Smooth muscle cell (in vitro differentiated cells): ENCODE data around the gene STARD5. TPM values are rescaled to one million over a fixed set of nuclear protein-coding genes. Genes with fewer than 3 reads are reported as not detected.

Source experiments
- DNase-seq: peaks from one replicate; lab custom pipeline; 2025; ENCODE audit not compliant: unreplicated experiment; lab: John Stamatoyannopoulos, UW
- H2AFZ ChIP-seq: fragments of 200-600 bp; sonication (generic); 2 replicates; pipeline ENCODE4 v1.6.0; 2016; ENCODE audit warnings: antibody characterized with exemption, low read depth, mild to moderate bottlenecking
- H3F3A ChIP-seq: fragments of 200-600 bp; sonication (generic); 2 replicates; pipeline ENCODE4 v1.6.0; 2017; ENCODE audit warnings: antibody characterized with exemption, low read depth
- H3K27ac ChIP-seq: fragments of 200-600 bp; sonication (generic); 2 replicates; pipeline ENCODE4 v1.5.1; 2016; ENCODE audit warnings: low read depth, mild to moderate bottlenecking
- H3K27me3 ChIP-seq: fragments of 200-600 bp; sonication (generic); 2 replicates; pipeline ENCODE4 v1.6.1; 2016; ENCODE audit warnings: low read depth, mild to moderate bottlenecking
- H3K36me3 ChIP-seq: fragments of 200-600 bp; sonication (generic); 2 replicates; pipeline ENCODE4 v1.5.1; 2016; ENCODE audit warnings: low read depth
- H3K4me1 ChIP-seq: fragments of 200-600 bp; sonication (generic); 2 replicates; pipeline ENCODE4 v1.5.1; 2016; ENCODE audit warnings: low read depth
- H3K4me2 ChIP-seq: fragments of 200-600 bp; sonication (generic); 2 replicates; pipeline ENCODE4 v1.6.0; 2016; ENCODE audit warnings: mild to moderate bottlenecking
- H3K4me3 ChIP-seq: fragments of 200-600 bp; sonication (generic); 2 replicates; pipeline ENCODE4 v1.5.1; 2016; ENCODE audit warnings: mild to moderate bottlenecking
- H3K79me2 ChIP-seq: fragments of 200-600 bp; sonication (generic); 2 replicates; pipeline ENCODE4 v1.6.0; 2016; ENCODE audit warnings: low read depth, mild to moderate bottlenecking
- H3K9ac ChIP-seq: fragments of 200-600 bp; sonication (generic); 2 replicates; pipeline ENCODE4 v1.6.0; 2016; ENCODE audit warnings: low read depth
- H3K9me3 ChIP-seq: fragments of 200-600 bp; sonication (generic); replicated peaks from 2 replicates; pipeline ENCODE4 v1.5.1; 2016; ENCODE audit warnings: low read depth
- H4K20me1 ChIP-seq: fragments of 200-600 bp; sonication (generic); 2 replicates; pipeline ENCODE4 v1.6.0; 2016; ENCODE audit warnings: low read depth
- WGBS: methylation state at CpG from one replicate; pipeline ENCODE4 v1.1.7; 2016; ENCODE audit warnings: low lambda C conversion rate; 5-methylcytosine and 5-hydroxymethylcytosine counted together
- polyA plus RNA-seq: library from polyadenylated mRNA; unstranded; fragments of >200 nt; fragmentation: Nextera tagmentation; extraction: Ambion mirVana; gene quantifications from 2 replicates; pipeline ENCODE4 v1.2.1, GENCODE V29; 2016
- total RNA-seq: library from RNA; depleted of rRNA; stranded (reverse); fragments of >200 nt; gene quantifications from 2 replicates; pipeline ENCODE4 v1.2.3, GENCODE V29; 2014
- TF ChIP-seq, protein P1 (sequence below): fragments of 200-600 bp; sonication (generic); IDR thresholded peaks from 2 replicates; pipeline ENCODE4 v1.5.1; 2017; ENCODE audit warnings: borderline replicate concordance, mild to moderate bottlenecking, antibody characterized with exemption; ENCODE audit not compliant: insufficient read depth, poor library complexity, severe bottlenecking

The STARD5 gene
- total and polyA plus RNA-seq, 2 experiments from 2014 or later: 1.6 to 6.2 TPM

DNA sequence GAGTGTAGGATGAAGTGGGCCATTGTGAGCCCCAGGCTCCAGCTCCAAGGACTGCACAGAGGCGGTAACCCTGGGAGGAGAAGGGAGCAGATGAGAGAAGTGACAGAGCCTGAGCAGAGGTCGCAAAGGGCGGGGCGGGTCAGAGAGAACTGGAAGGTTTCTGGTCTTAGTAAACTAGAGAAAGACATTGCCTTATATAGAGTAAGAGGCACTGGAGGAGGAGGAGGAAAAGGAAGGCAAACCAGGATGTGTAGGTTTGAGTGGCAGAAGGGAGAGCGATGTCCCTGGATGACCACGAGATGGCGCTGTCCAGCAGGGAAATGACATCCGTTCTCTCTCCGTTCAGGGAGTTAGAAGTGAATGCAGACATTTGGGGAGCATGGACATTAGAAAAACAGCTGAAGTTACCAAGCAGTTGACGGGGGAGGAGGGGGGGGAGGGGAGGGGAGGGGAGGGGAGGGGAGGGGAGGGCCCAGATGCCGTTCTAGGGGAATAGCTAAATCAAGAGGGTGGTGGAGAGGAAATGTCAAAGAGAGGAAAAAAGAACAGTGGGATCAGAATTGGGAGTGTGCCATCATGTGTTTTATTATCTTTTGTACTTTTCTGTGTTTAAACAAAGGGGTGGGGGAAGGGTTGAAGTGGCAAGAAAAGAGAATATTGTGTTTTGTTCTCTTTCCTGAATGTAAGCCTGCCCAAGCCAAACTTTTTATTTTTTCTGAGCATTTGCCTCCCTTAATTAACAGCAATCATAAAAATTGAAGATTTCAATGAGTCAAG is 48.8 kb downstream of the STARD5 start:
- Histone ChIP-seq H3K4me3 (no peak overlapping the region), H3K4me2 (no peak overlapping the region), H3K9me3 (peaks cover 4% of the 10 kb centered on the region), H3K79me2 (no peaks in the 10 kb centered on the region), H3K27ac (no peak overlapping the region), H3F3A (no peaks in the 10 kb centered on the region), H2AFZ (no peak overlapping the region), H3K27me3 (peaks cover 4% of the 10 kb centered on the region), H3K4me1 (peaks cover 15% of the 10 kb centered on the region), H3K9ac (no peak overlapping the region), H3K36me3 (no peaks in the 10 kb centered on the region), H4K20me1 (no peaks in the 10 kb centered on the region)
- 10% methylated on average over 10 of the region's 11 CpGs for WGBS
- TF ChIP-seq, protein P1, sequence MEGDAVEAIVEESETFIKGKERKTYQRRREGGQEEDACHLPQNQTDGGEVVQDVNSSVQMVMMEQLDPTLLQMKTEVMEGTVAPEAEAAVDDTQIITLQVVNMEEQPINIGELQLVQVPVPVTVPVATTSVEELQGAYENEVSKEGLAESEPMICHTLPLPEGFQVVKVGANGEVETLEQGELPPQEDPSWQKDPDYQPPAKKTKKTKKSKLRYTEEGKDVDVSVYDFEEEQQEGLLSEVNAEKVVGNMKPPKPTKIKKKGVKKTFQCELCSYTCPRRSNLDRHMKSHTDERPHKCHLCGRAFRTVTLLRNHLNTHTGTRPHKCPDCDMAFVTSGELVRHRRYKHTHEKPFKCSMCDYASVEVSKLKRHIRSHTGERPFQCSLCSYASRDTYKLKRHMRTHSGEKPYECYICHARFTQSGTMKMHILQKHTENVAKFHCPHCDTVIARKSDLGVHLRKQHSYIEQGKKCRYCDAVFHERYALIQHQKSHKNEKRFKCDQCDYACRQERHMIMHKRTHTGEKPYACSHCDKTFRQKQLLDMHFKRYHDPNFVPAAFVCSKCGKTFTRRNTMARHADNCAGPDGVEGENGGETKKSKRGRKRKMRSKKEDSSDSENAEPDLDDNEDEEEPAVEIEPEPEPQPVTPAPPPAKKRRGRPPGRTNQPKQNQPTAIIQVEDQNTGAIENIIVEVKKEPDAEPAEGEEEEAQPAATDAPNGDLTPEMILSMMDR: peak; percentile 79
- DNase-seq: peak; percentile 14

DNA sequence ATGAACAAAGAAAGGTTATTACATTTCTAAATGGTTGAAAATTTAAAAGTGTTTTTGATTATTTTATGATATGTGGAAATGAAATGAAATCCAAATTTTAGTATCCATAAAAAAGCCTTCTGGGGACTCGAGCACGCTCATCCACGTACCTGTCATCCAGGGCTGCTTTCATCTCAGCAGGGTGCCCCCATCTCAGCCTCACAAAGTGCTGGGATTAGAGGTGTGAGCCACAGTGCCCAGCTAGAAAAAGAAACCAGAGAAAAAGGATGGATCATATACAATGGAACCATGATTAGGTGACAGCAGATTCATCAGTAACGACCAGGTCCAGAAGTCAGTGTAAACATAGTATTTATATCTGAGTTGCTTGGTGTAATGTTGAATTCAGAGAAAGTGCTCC is 49.7 kb downstream of the STARD5 start:
- TF ChIP-seq, protein P1: no peak
- DNase-seq: no peak
- Histone ChIP-seq H3K36me3 (no peaks in the 10 kb centered on the region), H3F3A (no peaks in the 10 kb centered on the region), H3K9ac (no peak overlapping the region), H4K20me1 (no peaks in the 10 kb centered on the region), H2AFZ (no peak overlapping the region), H3K79me2 (no peaks in the 10 kb centered on the region), H3K4me2 (no peak overlapping the region), H3K9me3 (peaks cover 4% of the 10 kb centered on the region), H3K27ac (no peak overlapping the region), H3K4me3 (no peak overlapping the region), H3K27me3 (no peaks in the 10 kb centered on the region), H3K4me1 (peaks cover 16% of the 10 kb centered on the region)
- 90% methylated on average over 4 of the region's 4 CpGs for WGBS

DNA sequence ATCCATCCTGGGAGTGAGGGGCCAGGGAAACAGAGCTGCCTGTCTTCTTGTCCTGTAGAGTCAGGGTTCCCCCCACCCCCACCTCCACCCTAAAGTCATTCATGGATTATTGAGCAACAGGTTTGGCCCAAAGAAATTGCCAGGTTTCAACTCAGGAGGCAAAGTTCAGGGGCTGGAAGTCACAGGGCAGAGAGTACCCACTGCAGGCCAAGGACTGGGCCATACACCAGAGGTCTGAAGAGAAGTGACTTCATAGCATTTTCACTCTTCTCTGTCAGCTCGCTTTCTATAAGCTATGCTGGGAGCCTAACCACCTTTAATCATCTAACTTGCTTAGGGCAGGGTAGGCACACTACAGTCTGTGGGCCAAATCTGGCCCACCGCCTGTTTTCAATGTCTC is 50.1 kb downstream of the STARD5 start:
- H3K36me3 ChIP-seq: no peaks in the 10 kb centered on the region
- H4K20me1 ChIP-seq: no peaks in the 10 kb centered on the region
- 93% methylated on average over 2 of the region's 2 CpGs for WGBS
- H3K27me3 ChIP-seq: no peaks in the 10 kb centered on the region
- no peak overlapping the region for H3K9ac ChIP-seq
- no peak overlapping the region for H3K4me3 ChIP-seq
- no peaks in the 10 kb centered on the region for H3K79me2 ChIP-seq
- no peak overlapping the region for H2AFZ ChIP-seq
- DNase-seq: no peak
- H3K9me3 ChIP-seq: peaks cover 4% of the 10 kb centered on the region
- H3F3A ChIP-seq: no peaks in the 10 kb centered on the region
- H3K27ac ChIP-seq: no peak overlapping the region
- no peak overlapping the region for H3K4me2 ChIP-seq
- H3K4me1 ChIP-seq: peaks cover 16% of the 10 kb centered on the region
- TF ChIP-seq, protein P1: no peak

DNA sequence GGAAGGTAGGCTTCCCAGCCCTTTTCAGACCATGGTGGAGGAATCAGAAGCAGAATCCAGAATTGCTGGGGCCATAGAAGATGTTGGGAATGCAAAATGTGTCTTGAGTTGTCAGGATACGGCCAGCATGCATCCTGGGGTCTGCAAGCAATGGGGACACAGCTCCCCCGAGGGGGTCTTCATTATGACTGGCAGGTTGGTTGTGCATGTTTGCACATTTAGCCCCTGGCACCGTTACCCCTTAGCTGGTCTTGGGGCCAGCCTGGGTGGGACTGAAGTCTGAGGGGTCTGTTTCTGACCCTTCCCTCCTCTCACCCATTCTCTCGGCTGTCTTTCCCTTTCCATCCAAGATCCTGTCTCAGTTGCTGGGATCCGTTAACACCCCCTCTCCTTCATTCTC is 50.7 kb downstream of the STARD5 start:
- Histone ChIP-seq H3K36me3 (no peaks in the 10 kb centered on the region), H3K27ac (no peak overlapping the region), H3K9ac (no peak overlapping the region), H4K20me1 (no peaks in the 10 kb centered on the region), H3K9me3 (peaks cover 4% of the 10 kb centered on the region), H3K79me2 (no peaks in the 10 kb centered on the region), H3K4me1 (peaks cover 16% of the 10 kb centered on the region), H3K4me2 (no peak overlapping the region), H3K27me3 (no peaks in the 10 kb centered on the region), H3F3A (no peaks in the 10 kb centered on the region), H3K4me3 (no peak overlapping the region), H2AFZ (no peak overlapping the region)
- DNase-seq: no peak
- WGBS: 90% methylated on average over 5 of the region's 5 CpGs
- TF ChIP-seq, protein P1: no peak
